ENCODE data around the gene PNN.

DNA sequence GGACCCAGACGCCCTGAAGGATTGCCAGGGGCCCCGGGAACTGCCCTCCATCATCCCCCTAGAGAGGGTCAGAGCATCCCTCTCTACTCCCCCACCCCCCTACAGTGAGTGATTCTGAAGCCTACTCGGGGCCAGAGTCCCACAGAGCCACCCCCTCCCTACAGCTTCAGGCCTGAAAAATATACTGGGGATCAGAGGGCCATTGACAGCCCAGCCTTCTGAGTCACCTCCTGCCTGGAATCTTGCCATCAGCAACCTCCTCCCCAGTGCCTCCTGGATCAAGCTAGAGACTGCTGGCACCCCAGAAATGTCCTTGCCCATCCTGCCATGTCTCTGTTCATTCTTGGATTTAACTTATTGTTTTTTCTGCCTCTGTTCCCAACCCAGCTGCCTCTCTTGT lies 37.0 kb downstream of the PNN start:
- no peak for TF ChIP-seq POLR2A (IDR thresholded peaks at IDR 0.05)
- TF ChIP-seq CTCF (IDR thresholded peaks at IDR 0.05): no peak
